T47D (cell line): ENCODE data around the gene GMDS.

Experiments
- DNase-seq, 2 experiments: peaks; one replicate each; pipeline versions ENCODE4 v3.0.0 to v3.0.0-alpha.2; 2011 to 2012; ENCODE audit warnings: low read depth in 1 of 2, low spot score in 1 of 2
- JUND ChIP-seq: IDR thresholded peaks from 2 replicates; pipeline ENCODE4 v1.6.1; 2012; ENCODE audit warnings: low read depth
- in situ Hi-C: cut with HindIII; loops from 2 replicates; pipeline ENCODE4 v1.10.0; 2016; ENCODE audit warnings: low sequenced_read_pairs, low pct_unique_long_range_greater_than_20kb

Gene GMDS

GRCh38 chr6:2035826-2036709 is 209.3 kb downstream of the GMDS start:
- no peak for DNase-seq
- in situ Hi-C loops = no loop called here
- TF ChIP-seq JUND = no peak

- in situ Hi-C loops = no loop called here
- no peak for DNase-seq
- no peak for TF ChIP-seq JUND
Measured at GRCh38 chr6:2035046-2035445, 210.4 kb downstream of the GMDS start.

GRCh38 chr6:2034256-2034655 is 211.1 kb downstream of the GMDS start:
- in situ Hi-C loops = no loop called here
- no peak for DNase-seq
- TF ChIP-seq JUND = no peak

- no peak for TF ChIP-seq JUND
- no peak for DNase-seq
- in situ Hi-C loops = no loop called here
Measured at GRCh38 chr6:2033544-2033943, 211.9 kb downstream of the GMDS start.

- DNase-seq = no peak
- in situ Hi-C loops = no loop called here
- TF ChIP-seq JUND = no peak
Measured at GRCh38 chr6:2030682-2031244, 214.6 kb downstream of the GMDS start.

GRCh38 chr6:2029952-2030351 is 215.5 kb downstream of the GMDS start:
- in situ Hi-C loops = no loop called here
- no peak for DNase-seq
- no peak for TF ChIP-seq JUND

- DNase-seq = no peak
- in situ Hi-C loops = no loop called here
- TF ChIP-seq JUND = no peak
Measured at GRCh38 chr6:2029130-2029794, 216.1 kb downstream of the GMDS start.

- no peak for TF ChIP-seq JUND
- in situ Hi-C loops = no loop called here
- no peak for DNase-seq
Measured at GRCh38 chr6:2028457-2029038, 216.9 kb downstream of the GMDS start.

- in situ Hi-C loops = no loop called here
- no peak for TF ChIP-seq JUND
- DNase-seq = no peak
Measured at GRCh38 chr6:2026133-2026532, 219.3 kb downstream of the GMDS start.

GRCh38 chr6:2021713-2022125 is 223.7 kb downstream of the GMDS start:
- in situ Hi-C loops = no loop called here
- no peak for DNase-seq
- no peak for TF ChIP-seq JUND

GRCh38 chr6:2020909-2021308 is 224.5 kb downstream of the GMDS start:
- no peak for DNase-seq
- no peak for TF ChIP-seq JUND

GRCh38 chr6:2019051-2019450 is 226.4 kb downstream of the GMDS start:
- no peak for DNase-seq
- in situ Hi-C loops = no loop called here
- TF ChIP-seq JUND = no peak

More at GRCh38 chr6:2020909-2021308, 224.5 kb downstream of the GMDS start:
- in situ Hi-C loops = no loop called here

GRCh38 chr6:2016040-2016439 is 229.4 kb downstream of the GMDS start:
- in situ Hi-C loops = no loop called here
- TF ChIP-seq JUND = no peak
- no peak for DNase-seq
